HepG2 (cell line): ENCODE measurements around the gene ZNF514.

ENCODE experiments used
- EZH2 ChIP-seq: conservative IDR thresholded peaks from 2 replicates; pipeline ENCODE4 v1.6.1; 2012; ENCODE audit warnings: mild to moderate bottlenecking, low read depth, low read length, moderate library complexity
- IRF9 ChIP-seq: sonication (generic); formaldehyde crosslinking; IDR thresholded peaks from 2 replicates; pipeline ENCODE4 v1.8.0; 2022; ENCODE audit warnings: missing genetic modification reagents, mild to moderate bottlenecking, borderline replicate concordance
- MAFF ChIP-seq: IDR thresholded peaks from 2 replicates; pipeline ENCODE4 v1.6.1; 2011; ENCODE audit warnings: low read depth, low read length, improper control_type of control experiment
- MYC ChIP-seq: sonication (generic); formaldehyde crosslinking; IDR thresholded peaks from 2 replicates; pipeline ENCODE4 v1.9.0; 2021; ENCODE audit warnings: missing genetic modification reagents, borderline replicate concordance
- POLR2A ChIP-seq, 2 experiments: IDR thresholded peaks; 2 replicates each; pipeline ENCODE4 v1.6.1; 2011; ENCODE audit warnings: low read depth in 2 of 2, low read length in 2 of 2, mild to moderate bottlenecking in 1 of 2, moderate library complexity in 1 of 2; ENCODE audit not compliant: insufficient read depth in 1 of 2
- RXRA ChIP-seq: sonication (generic); formaldehyde crosslinking; IDR thresholded peaks from 2 replicates; pipeline ENCODE4 v1.5.1; 2020; ENCODE audit warnings: missing genetic modification reagents
- SIX1 ChIP-seq: sonication (generic); formaldehyde crosslinking; IDR thresholded peaks from 2 replicates; pipeline ENCODE4 v1.4.0; 2020; ENCODE audit warnings: missing genetic modification reagents, borderline replicate concordance
- SNAPC4 ChIP-seq: sonication (generic); formaldehyde crosslinking; IDR thresholded peaks from 2 replicates; pipeline ENCODE4 v1.4.0; 2020; ENCODE audit warnings: mild to moderate bottlenecking, missing genetic modification reagents
- STAT5B ChIP-seq: sonication (generic); formaldehyde crosslinking; IDR thresholded peaks from 2 replicates; pipeline ENCODE4 v1.4.0; 2020; ENCODE audit warnings: missing genetic modification reagents
- TAF1 ChIP-seq: sonication (generic); formaldehyde crosslinking; IDR thresholded peaks from 2 replicates; pipeline ENCODE4 v1.4.0; 2020; ENCODE audit warnings: missing genetic modification reagents
- U2AF1 ChIP-seq: fragments of 200-400 bp; formaldehyde crosslinking; optimal IDR thresholded peaks from 2 replicates; pipeline ENCODE3; 2017; ENCODE audit warnings: mild to moderate bottlenecking, low read depth, low read length
- ZNF263 ChIP-seq: sonication (generic); formaldehyde crosslinking; IDR thresholded peaks from 2 replicates; pipeline ENCODE4 v1.4.0; 2020; ENCODE audit warnings: missing genetic modification reagents
- ZNF660 ChIP-seq: sonication (generic); formaldehyde crosslinking; IDR thresholded peaks from 2 replicates; pipeline ENCODE4 v1.5.1; 2020; ENCODE audit warnings: mild to moderate bottlenecking, low read depth, missing genetic modification reagents, borderline replicate concordance

GRCh38 chr2:95143838-95144237 lies 15.8 kb downstream of the ZNF514 start:
- TF ChIP-seq MYC (CRISPR knock-in tag) (no peak), U2AF1 (no peak), TAF1 (CRISPR knock-in tag) (no peak), SNAPC4 (CRISPR knock-in tag) (no peak), MAFF (no peak), ZNF660 (CRISPR knock-in tag) (no peak), ZNF263 (no peak), IRF9 (CRISPR knock-in tag) (no peak), EZH2 (no peak), RXRA (CRISPR knock-in tag) (no peak), SIX1 (CRISPR knock-in tag) (no peak), STAT5B (no peak), POLR2A (IDR thresholded peaks at IDR 0.05; ENCODE audit: insufficient read depth in 1 of 2, low read depth in 2 of 2, low read length in 2 of 2) (no peak)
